Breast epithelium (tissue), 4 donors: ENCODE data around the gene CLEC4A. TPM values are rescaled to one million over a fixed set of nuclear protein-coding genes. Genes with fewer than 3 reads are reported as not detected.

Source experiments
- DNase-seq, 2 donors: peaks; one replicate each; pipeline ENCODE4 v3.0.0-alpha.2; 2019; ENCODE audit warnings: low spot score in 2 of 2
- H3K27ac ChIP-seq, 2 donors: fragments of 200-600 bp; sonication (generic) in 1 of 2; one replicate each; pipeline ENCODE4 v1.5.1; 2016 to 2019; ENCODE audit warnings: mild to moderate bottlenecking in 1 of 2
- H3K27me3 ChIP-seq, 2 donors: fragments of 200-600 bp; sonication (generic) in 1 of 2; one replicate each; pipeline versions ENCODE4 v1.5.1 to v1.6.0; 2017 to 2019; ENCODE audit warnings: control low read depth in 1 of 2, mild to moderate bottlenecking in 1 of 2
- H3K36me3 ChIP-seq: fragments of 200-600 bp; one replicate; pipeline ENCODE4 v1.5.1; 2019
- H3K4me1 ChIP-seq, 2 donors: fragments of 200-600 bp; sonication (generic); one replicate each; pipeline ENCODE4 v1.5.1; 2016 to 2019; ENCODE audit warnings: control low read depth in 1 of 2
- H3K4me3 ChIP-seq, 3 donors: fragments of 200-600 bp; sonication (generic); 1 replicate in 2 of 3; 2 replicates in 1 of 3; pipeline ENCODE4 v1.5.1; 2016 to 2019; ENCODE audit warnings: mild to moderate bottlenecking in 3 of 3, moderate library complexity in 2 of 3
- H3K9me3 ChIP-seq, 2 donors: fragments of 200-600 bp; sonication (generic) in 1 of 2; one replicate each; pipeline ENCODE4 v1.5.1; 2016 to 2019; ENCODE audit warnings: control low read depth in 1 of 2
- CTCF ChIP-seq, 3 donors: fragments of 450-650 bp; IDR thresholded peaks; one replicate each; pipeline ENCODE4 v1.5.1; 2016 to 2017; ENCODE audit warnings: antibody characterized with exemption in 3 of 3, mild to moderate bottlenecking in 3 of 3, moderate library complexity in 3 of 3
- POLR2A ChIP-seq: fragments of 450-650 bp; IDR thresholded peaks from one replicate; pipeline ENCODE4 v1.6.1; 2016; ENCODE audit warnings: antibody characterized with exemption, mild to moderate bottlenecking, moderate library complexity
- POLR2AphosphoS5 ChIP-seq, 3 donors: sonication (generic); formaldehyde crosslinking; IDR thresholded peaks; one replicate each; pipeline ENCODE4 v1.6.1; 2017; ENCODE audit warnings: antibody characterized with exemption in 3 of 3
- intact Hi-C: fragments of 100-400 bp; cut with DNase I; formaldehyde crosslinking; loops from one replicate; pipeline ENCODE4 v1.15.1; 2023; ENCODE audit warnings: low total_unique reads
- total RNA-seq, 3 donors: library from RNA; depleted of rRNA; stranded (reverse); fragments of >200 nt; gene quantifications; one replicate each; pipeline ENCODE4 v1.1.0, GENCODE V29; 2016

The CLEC4A gene
- total RNA-seq, result 1 to 10 TPM; 2.5 to 3.9 (median 3.4) TPM

DNA sequence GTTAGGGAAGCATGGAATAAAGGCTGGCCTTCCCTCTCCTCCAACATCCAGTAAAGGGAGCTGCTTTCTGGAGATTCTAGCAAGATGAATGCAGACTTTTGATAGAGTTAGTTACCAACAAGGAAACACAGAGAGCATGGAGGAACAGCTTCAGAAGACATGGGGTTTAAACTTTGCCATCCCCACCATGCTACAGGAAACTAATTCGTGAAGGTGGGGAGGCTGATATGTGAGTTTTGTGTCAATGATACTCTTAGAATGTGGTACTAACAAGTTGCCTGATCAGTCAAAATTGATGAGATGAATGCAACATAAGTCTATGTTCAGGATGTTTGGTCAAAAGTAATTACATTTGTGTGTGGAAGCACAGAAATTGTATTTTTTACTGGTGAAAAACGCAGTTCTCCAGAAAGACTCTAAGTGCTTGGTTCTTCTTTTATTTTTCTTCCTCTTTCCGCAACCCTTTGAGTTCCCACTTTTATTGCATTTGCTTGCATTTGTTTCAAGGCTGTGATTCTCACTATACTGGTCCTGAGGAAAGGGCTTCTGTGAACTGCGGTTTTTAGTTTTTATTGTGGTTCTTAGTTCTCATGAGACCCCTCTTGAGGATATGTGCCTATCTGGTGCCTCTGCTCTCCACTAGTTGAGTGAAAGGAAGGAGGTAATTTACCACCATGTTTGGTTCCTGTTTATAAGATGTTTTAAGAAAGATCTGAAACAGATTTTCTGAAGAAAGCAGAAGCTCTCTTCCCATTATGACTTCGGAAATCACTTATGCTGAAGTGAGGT, at the start of gene CLEC4A:
Gene CLEC4A (plus strand): TSS at position 494 of the 789 bp plus-strand sequence. CDS start 262 bp downstream, at position 756.
- Histone ChIP-seq H3K36me3 (no peaks in the 10 kb centered on the region), H3K9me3 (no peaks in the 10 kb centered on the region), H3K27me3 (no peaks in the 10 kb centered on the region), H3K4me3 (no peak within 1 kb of the TSS), H3K4me1 (no peaks in the 10 kb centered on the region), H3K27ac (no peak within 1 kb of the TSS)
- TF ChIP-seq POLR2A, result no peak
- TF ChIP-seq CTCF (IDR thresholded peaks at IDR 0.05), result no peak
- TF ChIP-seq POLR2AphosphoS5 (IDR thresholded peaks at IDR 0.05), result no peak
- no peak for DNase-seq
- intact Hi-C loops, result no loop called here

- intact Hi-C loops, result no loop called here
- no peak for TF ChIP-seq POLR2A
- no peak for TF ChIP-seq POLR2AphosphoS5 (IDR thresholded peaks at IDR 0.05)
- TF ChIP-seq CTCF (IDR thresholded peaks at IDR 0.05), result no peak
- DNase-seq, result no peak
- Histone ChIP-seq H3K4me3 (no peak overlapping the region), H3K27ac (no peak overlapping the region), H3K27me3 (no peaks in the 10 kb centered on the region), H3K9me3 (no peaks in the 10 kb centered on the region), H3K36me3 (no peaks in the 10 kb centered on the region), H3K4me1 (no peaks in the 10 kb centered on the region)
Observed at GRCh38 chr12:8075935-8076334, 47.5 kb upstream of the CLEC4A start.

DNA sequence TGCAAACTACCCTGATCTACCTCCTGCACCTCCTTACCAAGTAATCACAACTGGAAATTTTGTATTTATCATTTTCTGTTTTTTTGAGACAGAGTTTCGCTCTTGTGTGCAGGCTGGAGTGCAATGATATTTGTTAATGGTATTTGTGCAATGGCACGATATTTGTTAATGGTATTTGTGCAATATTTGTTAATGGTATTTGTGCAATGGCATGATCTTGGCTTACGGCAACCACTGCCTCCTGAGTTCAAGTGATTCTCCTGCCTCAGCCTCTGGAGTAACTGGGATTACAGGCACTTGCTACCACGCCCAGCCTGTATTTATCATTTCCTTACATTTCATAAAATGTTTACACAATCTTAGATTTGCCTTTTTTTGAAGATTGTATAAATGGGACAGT, 47.1 kb upstream of the CLEC4A start:
- no peak for TF ChIP-seq POLR2AphosphoS5 (IDR thresholded peaks at IDR 0.05)
- TF ChIP-seq POLR2A, result no peak
- no peak for TF ChIP-seq CTCF (IDR thresholded peaks at IDR 0.05)
- Histone ChIP-seq H3K27me3 (no peaks in the 10 kb centered on the region), H3K4me1 (no peaks in the 10 kb centered on the region), H3K27ac (no peak overlapping the region), H3K36me3 (no peaks in the 10 kb centered on the region), H3K9me3 (no peaks in the 10 kb centered on the region), H3K4me3 (no peak overlapping the region)
- intact Hi-C loops, result no loop called here
- DNase-seq, result no peak

- Histone ChIP-seq H3K4me3 (no peak overlapping the region), H3K9me3 (no peaks in the 10 kb centered on the region), H3K4me1 (no peaks in the 10 kb centered on the region), H3K36me3 (no peaks in the 10 kb centered on the region), H3K27ac (no peak overlapping the region), H3K27me3 (no peaks in the 10 kb centered on the region)
- intact Hi-C loops, result no loop called here
- no peak for TF ChIP-seq POLR2AphosphoS5 (IDR thresholded peaks at IDR 0.05)
- no peak for TF ChIP-seq CTCF (IDR thresholded peaks at IDR 0.05)
- TF ChIP-seq POLR2A, result no peak
- no peak for DNase-seq
Observed at GRCh38 chr12:8077207-8077606, 46.2 kb upstream of the CLEC4A start.

DNA sequence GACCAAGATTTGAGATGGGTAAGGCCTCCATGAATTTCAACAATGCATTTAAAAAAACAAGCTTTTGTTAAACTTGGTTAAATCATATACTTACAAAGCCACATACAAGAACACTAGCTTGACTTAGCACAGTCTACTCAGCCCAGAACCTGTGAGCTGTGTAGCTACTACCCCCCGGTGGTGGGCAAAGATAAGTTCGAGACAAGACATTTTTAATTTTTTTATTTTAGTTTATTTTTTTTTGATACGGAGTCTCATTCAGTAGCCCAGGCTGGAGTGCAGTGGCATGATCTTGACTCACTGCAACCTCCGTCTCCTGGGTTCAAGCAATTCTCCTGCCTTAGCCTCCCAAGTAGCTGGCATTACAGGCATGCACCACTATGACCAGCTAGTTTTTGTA, 45.0 kb upstream of the CLEC4A start:
- Histone ChIP-seq H3K36me3 (no peaks in the 10 kb centered on the region), H3K4me1 (peaks cover 0 to 2% of the 10 kb centered on the region in 2 donors), H3K4me3 (no peak overlapping the region), H3K27me3 (no peaks in the 10 kb centered on the region), H3K27ac (no peak overlapping the region), H3K9me3 (no peaks in the 10 kb centered on the region)
- DNase-seq, result no peak
- intact Hi-C loops, result no loop called here
- TF ChIP-seq POLR2AphosphoS5 (IDR thresholded peaks at IDR 0.05) (no peak), POLR2A (no peak)
